ENCODE data around the gene NRDE2.

DNA sequence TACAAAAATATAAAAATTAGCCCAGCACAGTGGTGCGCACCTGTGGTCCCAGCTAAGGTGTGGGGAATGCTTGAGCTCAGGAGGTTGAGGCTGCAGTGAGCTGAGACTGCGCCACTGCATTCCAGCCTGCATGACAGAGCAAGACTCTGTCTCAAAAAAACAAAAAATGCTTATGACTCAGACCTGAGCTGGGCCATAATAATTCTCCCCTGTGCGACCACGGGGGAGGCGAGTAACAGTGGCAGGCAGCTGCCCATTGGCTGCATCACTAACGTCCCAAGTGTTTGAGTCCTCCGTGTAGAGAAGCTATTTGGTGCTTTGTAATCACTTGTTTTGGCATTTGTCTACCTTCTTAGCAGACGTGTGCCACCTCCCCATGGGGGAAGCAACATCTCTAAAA is 50.5 kb downstream of the NRDE2 start:
- TF ChIP-seq, protein P1, sequence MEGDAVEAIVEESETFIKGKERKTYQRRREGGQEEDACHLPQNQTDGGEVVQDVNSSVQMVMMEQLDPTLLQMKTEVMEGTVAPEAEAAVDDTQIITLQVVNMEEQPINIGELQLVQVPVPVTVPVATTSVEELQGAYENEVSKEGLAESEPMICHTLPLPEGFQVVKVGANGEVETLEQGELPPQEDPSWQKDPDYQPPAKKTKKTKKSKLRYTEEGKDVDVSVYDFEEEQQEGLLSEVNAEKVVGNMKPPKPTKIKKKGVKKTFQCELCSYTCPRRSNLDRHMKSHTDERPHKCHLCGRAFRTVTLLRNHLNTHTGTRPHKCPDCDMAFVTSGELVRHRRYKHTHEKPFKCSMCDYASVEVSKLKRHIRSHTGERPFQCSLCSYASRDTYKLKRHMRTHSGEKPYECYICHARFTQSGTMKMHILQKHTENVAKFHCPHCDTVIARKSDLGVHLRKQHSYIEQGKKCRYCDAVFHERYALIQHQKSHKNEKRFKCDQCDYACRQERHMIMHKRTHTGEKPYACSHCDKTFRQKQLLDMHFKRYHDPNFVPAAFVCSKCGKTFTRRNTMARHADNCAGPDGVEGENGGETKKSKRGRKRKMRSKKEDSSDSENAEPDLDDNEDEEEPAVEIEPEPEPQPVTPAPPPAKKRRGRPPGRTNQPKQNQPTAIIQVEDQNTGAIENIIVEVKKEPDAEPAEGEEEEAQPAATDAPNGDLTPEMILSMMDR (IDR thresholded peaks at IDR 0.05), result no peak
- no peak for TF ChIP-seq POLR2A (IDR thresholded peaks at IDR 0.05)
